H1 (cell line): ENCODE measurements around the gene PNPLA1. TPM values are rescaled to one million over a fixed set of nuclear protein-coding genes. Genes with fewer than 3 reads are reported as not detected.

Experiments used
- CTCF ChIA-PET: fragments of 300-600 bp; sonication (Branson Sonifier 250); formaldehyde crosslinking; loops from one replicate; lab custom pipeline; 2021; ENCODE audit not compliant: partially characterized antibody; lab: Charles Lee
- POLR2A ChIA-PET: fragments of 300-600 bp; sonication (Branson Sonifier 250); formaldehyde crosslinking; loops from one replicate; lab custom pipeline; 2021; ENCODE audit warnings: inconsistent platforms; ENCODE audit not compliant: partially characterized antibody; lab: Charles Lee
- DNase-seq, 2 experiments: peaks; one replicate each; pipeline versions ENCODE4 v3.0.0 to v3.0.0-alpha.2; 2010 to 2022; ENCODE audit warnings: low spot score in 2 of 2, low read depth in 1 of 2, mixed read lengths in 1 of 2
- FAIRE-seq: peaks from 2 replicates; lab custom pipeline; 2011; peaks lifted over from hg19 to GRCh38; lab: Jason Lieb, UNC
- H2AFZ ChIP-seq: 2 replicates; pipeline ENCODE4 v1.8.1; 2012; ENCODE audit warnings: low read length, inconsistent platforms
- H2AK5ac ChIP-seq: 2 replicates; pipeline ENCODE4 v1.6.1; 2013; ENCODE audit warnings: low read depth, low read length
- H2BK120ac ChIP-seq: replicated peaks from 2 replicates; pipeline ENCODE3; 2013; ENCODE audit warnings: low read depth, low read length, inconsistent platforms
- H2BK12ac ChIP-seq: 2 replicates; pipeline ENCODE4 v1.6.1; 2013; ENCODE audit warnings: low read depth, low read length
- H2BK15ac ChIP-seq: 2 replicates; pipeline ENCODE4 v1.6.1; 2013; ENCODE audit warnings: low read length
- H2BK20ac ChIP-seq: 2 replicates; pipeline ENCODE4 v1.6.1; 2013; ENCODE audit warnings: low read length
- H2BK5ac ChIP-seq: 2 replicates; pipeline ENCODE4 v1.6.1; 2013; ENCODE audit warnings: low read depth, low read length
- H3K14ac ChIP-seq: 2 replicates; pipeline ENCODE4 v1.6.1; 2013; ENCODE audit warnings: inconsistent platforms; ENCODE audit not compliant: insufficient read length
- H3K18ac ChIP-seq: 2 replicates; pipeline ENCODE4 v1.6.1; 2013; ENCODE audit warnings: low read length; ENCODE audit errors: extremely low read depth
- H3K23ac ChIP-seq: 2 replicates; pipeline ENCODE4 v1.6.1; 2013; ENCODE audit warnings: inconsistent platforms; ENCODE audit not compliant: insufficient read length
- H3K23me2 ChIP-seq: 2 replicates; pipeline ENCODE4 v1.6.1; 2013; ENCODE audit warnings: low read depth, low read length
- H3K27ac ChIP-seq: 2 replicates; pipeline ENCODE4 v1.6.1; 2011; ENCODE audit warnings: low read depth, low read length, inconsistent platforms
- H3K27me3 ChIP-seq, 4 experiments: replicated peaks in 1 of 4; 1 replicate in 1 of 4; 2 replicates in 3 of 4; pipeline versions ENCODE4 v1.6.1 to v1.8.1; 2011 to 2013; ENCODE audit warnings: low read length in 3 of 4, mild to moderate bottlenecking in 3 of 4, inconsistent platforms in 2 of 4, mixed read lengths in 2 of 4, moderate library complexity in 1 of 4; ENCODE audit not compliant: control insufficient read depth in 3 of 4, insufficient read depth in 3 of 4; ENCODE audit errors: extremely low read depth in 1 of 4
- H3K36me3 ChIP-seq, 4 experiments: 2 replicates each; pipeline versions ENCODE4 v1.6.1 to v1.8.1; 2011 to 2013; ENCODE audit warnings: mild to moderate bottlenecking in 4 of 4, low read length in 3 of 4, moderate library complexity in 2 of 4, control low read depth in 1 of 4, inconsistent platforms in 1 of 4; ENCODE audit not compliant: insufficient read depth in 4 of 4, control insufficient read depth in 2 of 4
- H3K4ac ChIP-seq: replicated peaks from 2 replicates; pipeline ENCODE3; 2013; ENCODE audit warnings: low read length, low read depth, mixed read lengths, inconsistent platforms; ENCODE audit not compliant: insufficient read length
- H3K4me1 ChIP-seq, 4 experiments: replicated peaks in 1 of 4; 1 replicate in 1 of 4; 2 replicates in 3 of 4; pipeline versions ENCODE4 v1.6.1 to v1.8.1; 2011 to 2013; ENCODE audit warnings: low read length in 3 of 4, inconsistent platforms in 2 of 4, mixed read lengths in 1 of 4; ENCODE audit not compliant: insufficient read depth in 4 of 4, control insufficient read depth in 3 of 4
- H3K4me2 ChIP-seq, 2 experiments: 2 replicates each; pipeline versions ENCODE4 v1.6.1 to v1.8.1; 2011 to 2013; ENCODE audit warnings: low read depth in 2 of 2, low read length in 2 of 2, control low read depth in 1 of 2, inconsistent platforms in 1 of 2, mild to moderate bottlenecking in 1 of 2; ENCODE audit not compliant: insufficient read depth in 1 of 2
- H3K4me3 ChIP-seq, 4 experiments: fragments of 200-600, 300-600 bp in 1 of 4; sonication (generic), shearing (Covaris generic), sonication (Bioruptor Twin) in 1 of 4; 2 replicates each; pipeline versions ENCODE4 v1.5.1 to v1.8.1; 2011 to 2016; ENCODE audit warnings: low read length in 4 of 4, low read depth in 3 of 4, control low read depth in 2 of 4, inconsistent platforms in 2 of 4, mild to moderate bottlenecking in 2 of 4, mixed read lengths in 1 of 4, moderate library complexity in 1 of 4; ENCODE audit not compliant: insufficient read depth in 2 of 4; ENCODE audit errors: extremely low read depth in 1 of 4
- H3K56ac ChIP-seq: replicated peaks from 2 replicates; pipeline ENCODE3; 2013; ENCODE audit warnings: low read depth, mild to moderate bottlenecking, mixed read lengths, low read length, inconsistent platforms; ENCODE audit not compliant: insufficient read length
- H3K79me1 ChIP-seq: 2 replicates; pipeline ENCODE4 v1.6.1; 2013; ENCODE audit warnings: low read depth, low read length, control low read depth
- H3K79me2 ChIP-seq, 2 experiments: 2 replicates each; pipeline versions ENCODE4 v1.6.1 to v1.8.1; 2012 to 2013; ENCODE audit warnings: low read length in 2 of 2, mild to moderate bottlenecking in 2 of 2, inconsistent platforms in 1 of 2; ENCODE audit not compliant: insufficient read depth in 2 of 2, control insufficient read depth in 1 of 2
- H3K9ac ChIP-seq, 4 experiments: replicated peaks in 1 of 4; 1 replicate in 1 of 4; 2 replicates in 3 of 4; pipeline versions ENCODE4 v1.6.1 to v1.8.1; 2011 to 2013; ENCODE audit warnings: low read depth in 3 of 4, low read length in 3 of 4, control low read depth in 2 of 4, mild to moderate bottlenecking in 2 of 4, moderate library complexity in 2 of 4, inconsistent platforms in 1 of 4; ENCODE audit errors: extremely low read depth in 1 of 4
- H3K9me3 ChIP-seq, 2 experiments: 2 replicates each; pipeline versions ENCODE4 v1.6.1 to v1.8.1; 2012 to 2013; ENCODE audit warnings: mild to moderate bottlenecking in 2 of 2, moderate library complexity in 2 of 2, control low read depth in 1 of 2, inconsistent platforms in 1 of 2, low read depth in 1 of 2, low read length in 1 of 2, mixed read lengths in 1 of 2; ENCODE audit not compliant: insufficient read depth in 2 of 2
- H4K20me1 ChIP-seq, 2 experiments: replicated peaks in 1 of 2; 2 replicates each; pipeline versions ENCODE3 to v1.8.1; 2011 to 2013; ENCODE audit warnings: inconsistent platforms in 2 of 2, low read length in 2 of 2, mild to moderate bottlenecking in 1 of 2; ENCODE audit not compliant: insufficient read depth in 2 of 2, control insufficient read depth in 1 of 2
- H4K5ac ChIP-seq: 2 replicates; pipeline ENCODE4 v1.6.1; 2013; ENCODE audit warnings: low read length, low read depth, mixed read lengths, inconsistent platforms; ENCODE audit not compliant: insufficient read length
- H4K8ac ChIP-seq: 2 replicates; pipeline ENCODE4 v1.8.0; 2013; ENCODE audit warnings: mild to moderate bottlenecking, moderate library complexity, low read length, inconsistent platforms; ENCODE audit not compliant: insufficient read depth; ENCODE audit errors: extremely low read depth
- H4K91ac ChIP-seq: replicated peaks from 2 replicates; pipeline ENCODE3; 2013; ENCODE audit warnings: low read length, mixed read lengths, inconsistent platforms; ENCODE audit not compliant: insufficient read length
- HDAC2 ChIP-seq, 2 experiments: fragments of 300-600 bp in 1 of 2; sonication (generic) in 1 of 2; IDR thresholded peaks; 2 replicates each; pipeline ENCODE4 v1.6.1; 2011 to 2012; ENCODE audit warnings: low read depth in 2 of 2, low read length in 2 of 2, mild to moderate bottlenecking in 2 of 2, moderate library complexity in 2 of 2, borderline replicate concordance in 1 of 2, inconsistent platforms in 1 of 2
- KDM1A ChIP-seq: fragments of 200-600, 300-600 bp; sonication (generic); IDR thresholded peaks from 2 replicates; pipeline ENCODE4 v1.7.1; 2016; ENCODE audit warnings: mild to moderate bottlenecking, low read length, borderline replicate concordance
- MAFK ChIP-seq: IDR thresholded peaks from 2 replicates; pipeline ENCODE4 v1.6.1; 2012; ENCODE audit warnings: low read depth, mild to moderate bottlenecking, improper control_type of control experiment, low read length
- WGBS, 2 experiments: shearing (Covaris generic) in 1 of 2; methylation state at CpG; one replicate each; pipeline versions ENCODE4 v1.1.6 to v1.1.7; 2013 to 2015; ENCODE audit warnings: low lambda C conversion rate in 2 of 2, mixed read lengths in 2 of 2, inconsistent platforms in 1 of 2, low coverage in 1 of 2, missing lambda C conversion rate in 1 of 2; ENCODE audit not compliant: insufficient replicate concordance in 2 of 2, insufficient coverage in 1 of 2, insufficient read length in 1 of 2; ENCODE audit errors: extremely low coverage in 1 of 2, missing lambda C conversion rate in 1 of 2; 5-methylcytosine and 5-hydroxymethylcytosine counted together
- polyA plus RNA-seq, 7 experiments: library from polyadenylated mRNA; depleted of rRNA in 3 of 7; stranded (reverse) in 5 of 7; unstranded in 2 of 7; fragments of >200 nt in 5 of 7; fragments of 200-250 nt in 2 of 7; gene quantifications; 1 replicate in 5 of 7; 2 replicates in 1 of 7; 4 replicates in 1 of 7; pipeline versions ENCODE4 v1.2.1 to v1.2.3, GENCODE V29; 2011 to 2013; ENCODE audit warnings: missing spikeins in 2 of 7, mixed read lengths in 2 of 7
- total RNA-seq: library from RNA; stranded (reverse); fragmentation: NEBNext Ultra II Directional; extraction: Animal tissue kit (Norgen Biotek cat#: 25700); gene quantifications from 2 replicates; pipeline ENCODE4 v1.2.1, GENCODE V29; 2021

PNPLA1 gene
- total and polyA plus RNA-seq, 2 of the 8 experiments (the other 6 are each of a cell fraction or from before 2014, with no cell fraction given), result not detected

- H3K27me3 ChIP-seq, result no peaks in the 10 kb centered on the region
- POLR2A ChIA-PET, result no interaction called here
- WGBS, 2 experiments, result 94% methylated on average over 5 of the region's 5 CpGs; no CpG with 5 or more reads in 1 of the 2 experiments
These were observed 3.2 kb downstream of the PNPLA1 start for GRCh38 chr6:36273067-36273466.

More at GRCh38 chr6:36273067-36273466, 3.2 kb downstream of the PNPLA1 start:
- no peak overlapping the region for H2BK20ac ChIP-seq
- no peaks in the 10 kb centered on the region for H3K79me2 ChIP-seq
- H3K4ac ChIP-seq, result no peak overlapping the region
- no peak overlapping the region for H2BK12ac ChIP-seq
- no peaks in the 10 kb centered on the region for H3K79me1 ChIP-seq
- no peaks in the 10 kb centered on the region for H3K23me2 ChIP-seq
- no peak overlapping the region for H3K18ac ChIP-seq
- TF ChIP-seq KDM1A (no peak), HDAC2 (IDR thresholded peaks at IDR 0.05; ENCODE audit: borderline replicate concordance in 1 of 2, low read depth in 2 of 2, low read length in 2 of 2) (no peak), MAFK (no peak)
- no peak overlapping the region for H4K91ac ChIP-seq
- no peaks in the 10 kb centered on the region; a peak in 1 of 8 replicates for H3K36me3 ChIP-seq
- H3K4me1 ChIP-seq, result peaks cover 0 to 5% (median 0%) of the 10 kb centered on the region in 4 experiments; a peak in 2 of 7 replicates
- H4K20me1 ChIP-seq, result no peaks in the 10 kb centered on the region
- H2AK5ac ChIP-seq, result no peak overlapping the region
- no peak for DNase-seq
- no peak overlapping the region for H3K56ac ChIP-seq
- H4K5ac ChIP-seq, result no peak overlapping the region
- H4K8ac ChIP-seq, result no peak overlapping the region
- no peak overlapping the region for H2BK5ac ChIP-seq
- no peak overlapping the region for H2BK120ac ChIP-seq
- no peak overlapping the region for H2BK15ac ChIP-seq
- no peak overlapping the region for H3K23ac ChIP-seq
- FAIRE-seq, result no peak
- no peak overlapping the region for H3K9ac ChIP-seq
- H3K14ac ChIP-seq, result no peak overlapping the region
- H3K27ac ChIP-seq, result no peak overlapping the region
- H3K4me2 ChIP-seq, result no peak overlapping the region
- no peak overlapping the region for H2AFZ ChIP-seq
- CTCF ChIA-PET, result no interaction called here
- no peaks in the 10 kb centered on the region for H3K9me3 ChIP-seq
- no peak overlapping the region for H3K4me3 ChIP-seq
